Duodenal mucosa (tissue), 2 donors: Measurements from ENCODE around the gene RBM33.
"Not testable (repeated sequence)": the region's sequence is repeated elsewhere in the genome, so short reads cannot be mapped to it uniquely, and the experiment has no call there.

Experiments used
- H3K27ac ChIP-seq: one replicate; pipeline ENCODE4 v1.7.0; 2013; ENCODE audit warnings: low read depth, low read length
- H3K27me3 ChIP-seq, 2 donors: one replicate each; pipeline ENCODE4 v1.7.0; 2013; ENCODE audit warnings: low read length in 2 of 2, control low read depth in 1 of 2; ENCODE audit not compliant: insufficient read depth in 2 of 2, control insufficient read depth in 1 of 2
- H3K36me3 ChIP-seq, 2 donors: one replicate each; pipeline ENCODE4 v1.7.0; 2013; ENCODE audit warnings: low read length in 2 of 2, control low read depth in 1 of 2; ENCODE audit not compliant: insufficient read depth in 2 of 2, control insufficient read depth in 1 of 2
- H3K4me1 ChIP-seq, 2 donors: one replicate each; pipeline ENCODE4 v1.7.0; 2013; ENCODE audit warnings: low read length in 2 of 2, control low read depth in 1 of 2; ENCODE audit not compliant: insufficient read depth in 2 of 2, control insufficient read depth in 1 of 2
- H3K4me3 ChIP-seq, 2 donors: one replicate each; pipeline ENCODE4 v1.7.0; 2013; ENCODE audit warnings: low read length in 2 of 2, low read depth in 1 of 2
- H3K9ac ChIP-seq, 2 donors: one replicate each; pipeline ENCODE4 v1.7.0; 2013; ENCODE audit warnings: low read length in 2 of 2, low read depth in 1 of 2
- H3K9me3 ChIP-seq, 2 donors: one replicate each; pipeline ENCODE4 v1.7.0; 2013; ENCODE audit warnings: low read length in 2 of 2, control low read depth in 1 of 2; ENCODE audit not compliant: control insufficient read depth in 1 of 2

RBM33 gene

DNA sequence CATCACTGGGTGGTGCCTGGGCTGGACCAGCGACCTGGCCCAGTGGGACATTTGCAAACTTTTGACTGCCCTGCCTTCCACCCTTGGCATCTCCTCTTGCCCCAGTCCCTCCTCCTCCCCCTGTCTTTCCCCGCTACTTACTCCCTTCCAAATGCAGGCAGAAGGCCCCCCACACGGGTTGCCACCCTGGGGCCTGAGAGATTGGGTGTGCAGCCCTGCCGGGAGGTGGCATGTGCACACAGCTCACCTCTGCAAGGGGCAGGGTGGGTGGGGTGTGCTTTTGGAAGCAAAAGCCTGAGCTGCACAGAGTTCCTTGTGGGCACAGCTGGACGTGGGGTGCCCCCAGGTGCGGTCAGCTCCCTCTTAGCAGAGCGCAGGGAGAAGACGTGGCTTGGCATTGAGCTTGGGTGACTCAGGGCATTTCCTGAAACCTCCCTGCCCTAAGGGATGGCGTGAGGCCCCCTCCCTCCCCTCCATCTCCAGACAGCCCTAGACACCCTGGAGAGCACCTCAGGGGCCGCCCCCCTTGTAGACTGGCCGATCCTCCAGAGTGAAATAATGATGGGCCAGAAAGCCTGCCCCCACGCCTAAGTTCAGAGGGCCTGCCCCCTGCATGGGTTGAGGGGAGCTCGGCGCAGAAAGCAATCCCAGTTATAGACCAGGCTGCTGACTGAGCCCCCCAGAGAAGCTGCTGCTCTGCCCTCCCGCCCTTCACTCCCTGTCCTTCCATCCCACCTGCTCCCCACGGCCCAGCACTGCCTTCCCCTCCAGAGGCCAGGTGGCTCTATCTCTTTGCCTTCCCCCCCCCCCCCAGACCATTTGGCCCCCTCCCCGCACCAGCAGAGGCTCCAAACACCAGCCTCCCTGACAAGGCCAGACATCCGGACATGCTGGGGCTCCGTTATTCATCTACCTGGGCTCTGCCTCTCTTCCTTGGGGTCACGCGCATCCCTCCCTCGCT is 170.1 kb downstream of the RBM33 start:
- peaks cover 17 to 18% of the 10 kb centered on the region in 2 donors for H3K4me1 ChIP-seq
- H3K27ac ChIP-seq: no peak overlapping the region
- no peak overlapping the region for H3K9ac ChIP-seq
- peaks cover 42 to 45% of the 10 kb centered on the region in 2 donors for H3K27me3 ChIP-seq
- H3K36me3 ChIP-seq: no peaks in the 10 kb centered on the region
- H3K9me3 ChIP-seq: no peaks in the 10 kb centered on the region
- no peak overlapping the region for H3K4me3 ChIP-seq

GRCh38 chr7:155815332-155816191 is 171.1 kb downstream of the RBM33 start:
- Histone ChIP-seq H3K4me1 (peaks cover 10 to 16% of the 10 kb centered on the region in 2 donors), H3K9ac (no peak overlapping the region), H3K36me3 (no peaks in the 10 kb centered on the region), H3K27ac (no peak overlapping the region), H3K27me3 (peaks cover 34 to 38% of the 10 kb centered on the region in 2 donors), H3K4me3 (no peak overlapping the region), H3K9me3 (no peaks in the 10 kb centered on the region)

- no peak overlapping the region for H3K27ac ChIP-seq
- H3K4me3 ChIP-seq: no peak overlapping the region
- H3K36me3 ChIP-seq: no peaks in the 10 kb centered on the region
- H3K9ac ChIP-seq: no peak overlapping the region
- peaks cover 10 to 13% of the 10 kb centered on the region in 2 donors for H3K4me1 ChIP-seq
- no peaks in the 10 kb centered on the region for H3K9me3 ChIP-seq
- H3K27me3 ChIP-seq: peaks cover 29 to 32% of the 10 kb centered on the region in 2 donors
Measured at GRCh38 chr7:155816192-155816508, 171.7 kb downstream of the RBM33 start.

DNA sequence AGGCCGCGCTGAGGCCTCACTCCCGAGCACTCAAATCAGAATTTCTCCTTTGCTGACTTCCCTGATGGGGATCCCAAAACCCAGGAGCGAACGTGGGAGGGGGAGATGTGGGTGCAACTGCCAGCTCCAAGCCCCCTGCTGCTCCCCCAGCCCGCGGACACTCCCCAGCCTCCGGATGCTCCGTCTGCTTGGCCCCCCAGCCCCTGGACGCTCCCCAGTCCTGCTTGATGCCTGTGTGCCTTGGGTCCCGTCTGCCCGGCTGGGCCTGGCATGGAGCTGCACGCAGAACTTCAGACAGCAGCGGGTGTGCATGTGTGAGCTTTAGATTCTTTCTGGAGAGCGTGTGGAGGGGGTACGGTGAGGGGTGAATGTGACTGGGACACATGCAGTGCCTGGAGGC is 172.5 kb downstream of the RBM33 start:
- no peaks in the 10 kb centered on the region for H3K9me3 ChIP-seq

GRCh38 chr7:155817515-155817914 is 173.1 kb downstream of the RBM33 start:
- H3K9ac ChIP-seq, H3K9me3 ChIP-seq, H3K4me1 ChIP-seq, H3K4me3 ChIP-seq, H3K36me3 ChIP-seq, H3K27ac ChIP-seq: not testable (repeated sequence)
- peaks cover 15 to 18% of the 10 kb centered on the region in 2 donors for H3K27me3 ChIP-seq

More for the DNA sequence above, 172.5 kb downstream of the RBM33 start:
- H3K27me3 ChIP-seq: peaks cover 20 to 24% of the 10 kb centered on the region in 2 donors
- H3K9ac ChIP-seq: no peak overlapping the region
- H3K4me1 ChIP-seq: peaks cover 2 to 4% of the 10 kb centered on the region in 2 donors
- no peak overlapping the region for H3K4me3 ChIP-seq
- no peaks in the 10 kb centered on the region for H3K36me3 ChIP-seq
- H3K27ac ChIP-seq: no peak overlapping the region

DNA sequence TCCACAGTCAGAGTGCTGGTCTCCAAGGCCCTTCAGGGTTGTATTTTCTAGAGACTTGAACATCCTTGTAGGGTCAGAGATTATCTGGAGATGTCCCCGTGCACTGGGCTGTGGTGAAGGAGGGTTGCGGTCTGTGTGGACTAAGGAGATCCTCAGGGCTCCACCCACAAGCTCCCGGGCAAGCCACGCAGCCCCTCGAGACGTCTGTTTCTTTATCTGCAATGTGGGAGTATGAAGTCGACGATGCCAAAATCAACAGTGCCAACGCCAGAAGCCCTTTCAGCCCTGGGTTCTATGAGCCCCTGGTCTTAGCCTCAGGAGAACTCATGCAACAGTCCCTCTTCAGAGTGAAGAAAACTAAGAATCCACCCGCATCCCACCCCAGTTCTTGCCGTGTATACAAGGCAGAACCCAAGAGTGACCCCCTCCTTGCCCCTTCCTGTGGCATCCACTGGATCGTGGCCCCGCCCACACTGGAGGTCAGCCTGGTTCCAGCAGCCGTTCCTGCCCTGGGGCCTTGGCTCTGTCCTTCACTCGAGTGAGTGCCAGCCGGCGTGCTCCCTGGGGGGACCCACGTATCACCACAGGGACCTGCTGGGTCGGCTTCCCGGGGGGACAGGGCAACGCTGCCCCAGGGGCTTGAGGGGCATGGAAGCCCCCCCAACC is 173.8 kb downstream of the RBM33 start:
- no peak overlapping the region for H3K9ac ChIP-seq
- no peak overlapping the region for H3K4me3 ChIP-seq
- H3K4me1 ChIP-seq: no peaks in the 10 kb centered on the region
- H3K27me3 ChIP-seq: peaks cover 8 to 11% of the 10 kb centered on the region in 2 donors
- no peaks in the 10 kb centered on the region for H3K36me3 ChIP-seq
- no peak overlapping the region for H3K27ac ChIP-seq
- H3K9me3 ChIP-seq: no peaks in the 10 kb centered on the region

DNA sequence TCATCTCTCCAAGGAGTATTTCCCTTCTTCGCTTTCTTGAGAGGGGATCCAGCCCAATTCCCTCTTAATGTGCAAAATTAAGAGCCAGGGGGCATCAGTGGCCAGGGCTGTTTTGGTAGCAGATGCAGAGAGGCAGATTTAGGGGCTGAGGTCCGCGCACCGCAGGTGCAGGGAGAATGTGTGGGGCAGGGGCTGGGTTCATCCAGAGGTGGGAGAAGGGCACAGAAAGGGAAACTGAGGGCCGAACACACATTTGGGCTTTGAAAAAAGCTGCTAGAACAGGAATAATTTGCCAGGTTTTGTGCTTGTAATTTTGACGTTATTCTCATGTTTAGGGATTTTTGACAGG is 174.3 kb downstream of the RBM33 start:
- Histone ChIP-seq H3K9me3 (no peaks in the 10 kb centered on the region), H3K27me3 (peaks cover 3 to 6% of the 10 kb centered on the region in 2 donors), H3K4me1 (no peaks in the 10 kb centered on the region), H3K27ac (no peak overlapping the region), H3K4me3 (no peak overlapping the region), H3K36me3 (no peaks in the 10 kb centered on the region), H3K9ac (no peak overlapping the region)

DNA sequence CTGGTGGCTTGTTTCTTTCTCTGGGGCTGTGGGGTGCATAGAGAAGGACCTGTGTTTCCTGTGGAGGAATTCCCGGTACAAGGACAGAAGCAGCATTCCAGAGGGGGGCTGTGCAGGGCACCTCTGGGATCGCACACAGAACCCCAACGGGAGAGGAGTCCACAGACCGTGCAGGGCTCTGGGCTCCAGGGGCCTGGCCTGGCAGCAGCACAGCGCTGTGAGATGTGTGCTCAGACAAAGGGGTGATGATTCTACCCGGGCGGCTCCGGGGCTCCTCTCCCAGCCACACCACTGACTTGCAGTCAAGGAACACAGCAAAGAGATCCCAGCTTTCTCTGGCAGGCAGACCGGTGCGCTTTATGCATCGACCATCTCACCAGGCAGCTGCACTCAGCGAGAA is 174.7 kb downstream of the RBM33 start:
- no peak overlapping the region for H3K4me3 ChIP-seq
- no peaks in the 10 kb centered on the region for H3K36me3 ChIP-seq
- H3K4me1 ChIP-seq: peaks cover 0 to under 1% of the 10 kb centered on the region in 2 donors
- no peak overlapping the region for H3K27ac ChIP-seq
- H3K9ac ChIP-seq: no peak overlapping the region
- H3K9me3 ChIP-seq: no peaks in the 10 kb centered on the region
- H3K27me3 ChIP-seq: peaks cover 0 to 2% of the 10 kb centered on the region in 2 donors

- H3K36me3 ChIP-seq: no peaks in the 10 kb centered on the region
- no peak overlapping the region for H3K9ac ChIP-seq
- no peaks in the 10 kb centered on the region for H3K27me3 ChIP-seq
- peaks cover 9 to 10% of the 10 kb centered on the region in 2 donors for H3K4me1 ChIP-seq
- H3K27ac ChIP-seq: no peak overlapping the region
- H3K4me3 ChIP-seq: no peak overlapping the region
- H3K9me3 ChIP-seq: no peaks in the 10 kb centered on the region
Measured at GRCh38 chr7:155820246-155820645, 175.8 kb downstream of the RBM33 start.

DNA sequence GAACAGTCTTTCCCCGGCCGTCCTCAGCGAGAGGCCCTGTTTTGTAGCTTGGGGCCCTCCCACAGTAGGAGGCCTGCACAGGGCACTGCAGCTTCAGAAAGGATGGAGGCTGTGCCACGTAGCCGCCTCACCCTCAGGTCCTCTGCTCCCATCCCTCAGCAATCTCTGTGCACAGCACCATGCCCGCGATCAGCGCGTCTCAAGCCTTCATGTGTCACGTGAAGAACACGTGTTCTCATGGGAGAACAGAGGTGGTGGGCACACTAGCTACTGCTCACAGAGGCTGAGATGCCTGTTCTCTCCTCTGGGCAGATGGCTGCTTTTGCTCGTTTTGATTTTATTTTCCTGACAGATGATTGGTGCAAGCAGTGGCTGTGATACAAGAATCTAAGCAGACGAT is 176.3 kb downstream of the RBM33 start:
- H3K27ac ChIP-seq: no peak overlapping the region
- H3K4me1 ChIP-seq: peaks cover 12 to 13% of the 10 kb centered on the region in 2 donors
- no peaks in the 10 kb centered on the region for H3K9me3 ChIP-seq
- H3K27me3 ChIP-seq: no peaks in the 10 kb centered on the region
- H3K4me3 ChIP-seq: no peak overlapping the region
- no peaks in the 10 kb centered on the region for H3K36me3 ChIP-seq
- H3K9ac ChIP-seq: no peak overlapping the region
